GM19351 (cell line): ENCODE measurements around the gene POPDC2.
A peak's percentile ranks its signal among the peaks of the same experiment; 100 is the strongest.
"Not testable (repeated sequence)": the region's sequence is repeated elsewhere in the genome, so short reads cannot be mapped to it uniquely, and the experiment has no call there.

Experiments
- ATAC-seq: cut with Tn5 transposase; IDR thresholded peaks from one replicate; pipeline ENCODE4 v1.9.1; 2021; ENCODE audit warnings: mild to moderate bottlenecking, moderate library complexity; ENCODE audit not compliant: unreplicated experiment

Gene POPDC2

DNA sequence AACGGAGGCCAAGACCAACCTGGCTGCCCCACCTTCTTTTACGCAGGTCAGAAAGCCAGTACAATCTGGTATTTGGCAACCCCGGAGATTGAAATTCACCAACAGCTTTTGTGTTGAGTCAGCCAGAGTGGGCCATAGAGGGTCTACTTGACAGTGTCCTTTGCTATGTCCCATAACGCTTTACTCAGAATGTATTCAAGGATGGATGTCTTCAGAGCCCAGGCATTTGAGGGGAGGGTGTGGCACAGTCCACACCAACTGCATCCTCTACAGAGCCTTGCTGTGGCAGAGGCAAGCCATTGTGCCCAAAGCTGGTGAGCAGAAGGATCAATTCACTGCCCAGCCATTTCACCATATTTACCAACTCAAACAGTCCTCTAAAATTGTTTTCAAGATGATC lies 44.3 kb downstream of the POPDC2 start:
- no peak for ATAC-seq

- no peak for ATAC-seq
These were observed 46.5 kb downstream of the POPDC2 start for GRCh38 chr3:119613872-119614271.

GRCh38 chr3:119613201-119613600 lies 47.2 kb downstream of the POPDC2 start:
- ATAC-seq: peak; percentile 73

GRCh38 chr3:119611664-119612063 lies 48.7 kb downstream of the POPDC2 start:
- no peak for ATAC-seq

GRCh38 chr3:119609301-119609700 lies 51.1 kb downstream of the POPDC2 start:
- no peak for ATAC-seq

DNA sequence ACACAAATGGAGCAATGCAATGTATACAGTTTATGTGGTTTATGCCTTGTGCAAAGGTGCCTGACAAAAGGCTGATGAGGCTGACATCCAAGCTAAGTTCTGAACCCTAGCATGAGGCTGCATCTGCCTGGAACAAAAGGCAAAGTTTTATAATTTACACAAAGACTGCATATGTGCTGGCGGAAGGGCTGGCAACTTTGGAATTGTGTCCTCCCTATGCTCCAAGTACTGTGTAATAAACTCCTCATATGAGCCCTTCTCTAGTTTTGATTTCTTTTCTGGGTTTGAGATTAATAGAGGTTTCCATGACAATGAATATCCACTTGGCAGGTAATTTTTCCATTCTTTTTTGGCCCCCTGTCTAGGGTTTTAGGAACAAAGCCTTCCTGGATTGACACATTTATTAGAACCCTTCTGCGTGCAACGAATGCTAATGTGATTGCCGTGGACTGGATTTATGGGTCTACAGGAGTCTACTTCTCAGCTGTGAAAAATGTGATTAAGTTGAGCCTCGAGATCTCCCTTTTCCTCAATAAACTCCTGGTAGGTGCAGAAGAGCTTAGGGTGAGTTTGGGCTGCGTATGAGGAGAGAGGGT lies 51.9 kb downstream of the POPDC2 start:
- no peak for ATAC-seq

DNA sequence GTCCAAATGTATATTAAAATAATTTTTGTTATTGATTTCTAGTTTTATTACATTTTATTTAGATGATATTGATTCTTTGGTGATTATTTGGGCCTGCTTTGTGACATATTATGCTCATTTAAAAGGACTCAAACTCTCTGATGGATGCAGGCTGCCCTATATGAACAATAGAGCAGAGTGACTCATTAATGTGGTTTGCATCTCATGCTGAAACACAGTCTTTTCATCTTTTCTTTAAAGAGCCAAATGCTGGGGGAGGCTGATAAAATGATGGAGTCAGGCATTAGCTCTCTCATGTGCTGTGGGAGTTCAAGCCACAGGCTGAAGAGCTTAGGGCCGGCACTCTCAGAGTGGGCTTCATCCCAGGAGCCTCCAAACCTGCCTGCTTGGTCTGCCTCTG lies 55.5 kb downstream of the POPDC2 start:
- no peak for ATAC-seq

DNA sequence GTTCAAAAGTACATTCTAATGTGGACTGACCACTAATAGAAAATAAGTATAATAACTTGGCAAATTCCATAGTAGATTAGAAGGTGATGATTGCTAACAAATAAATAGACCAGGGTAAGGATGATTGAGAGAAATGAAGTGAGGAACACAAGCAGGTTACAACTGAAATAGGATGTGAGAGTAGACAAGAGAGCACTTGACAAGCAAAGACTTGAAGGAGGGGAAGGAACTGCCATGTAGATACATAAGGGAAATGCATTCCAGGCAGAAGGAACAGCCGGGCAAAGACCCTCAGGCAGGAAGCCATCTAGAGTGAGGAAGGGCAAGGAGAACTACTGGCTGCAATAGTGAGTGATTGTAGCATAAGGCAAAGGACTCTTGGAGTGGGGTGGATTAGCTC lies 57.7 kb downstream of the POPDC2 start:
- no peak for ATAC-seq

DNA sequence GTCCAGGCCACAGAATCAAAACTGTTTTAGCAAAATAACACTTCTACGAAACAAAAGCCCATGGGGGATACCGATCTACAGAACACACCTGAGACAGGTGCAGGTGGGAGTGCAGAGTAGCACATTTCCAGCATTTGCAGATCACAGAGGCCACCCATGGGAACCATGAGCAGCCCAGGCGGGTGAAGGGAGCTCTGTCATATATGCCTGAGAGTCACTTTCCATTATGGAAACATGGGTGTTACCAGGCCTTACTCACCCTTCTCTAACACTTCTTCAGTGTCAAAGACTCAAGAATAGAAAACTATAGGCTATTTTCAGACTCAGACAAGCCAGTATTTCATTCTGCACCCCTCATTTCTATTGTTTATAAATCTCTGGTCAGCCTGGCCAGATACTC lies 59.2 kb downstream of the POPDC2 start:
- ATAC-seq: peak; percentile 17

DNA sequence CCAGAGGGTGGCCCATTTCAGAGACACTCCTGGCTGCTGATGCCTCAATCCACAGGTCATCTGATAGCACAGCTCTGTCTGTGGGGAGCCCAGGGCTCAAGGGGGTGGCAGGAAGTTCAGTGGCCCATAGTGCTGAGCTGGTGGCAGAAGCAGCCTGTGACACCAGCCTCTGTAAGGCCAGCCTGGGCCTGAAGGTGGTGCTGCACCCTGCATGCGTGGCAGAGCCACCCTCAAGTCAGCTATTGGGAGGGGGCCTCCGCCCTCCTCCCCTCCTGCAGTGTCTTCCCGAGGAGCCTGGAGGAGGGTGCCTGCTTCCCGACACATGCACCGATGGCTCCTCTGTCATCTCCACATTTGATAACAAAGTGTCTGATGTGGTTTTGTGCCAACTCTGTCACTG lies 59.7 kb downstream of the POPDC2 start:
- peak; percentile 76 for ATAC-seq

- ATAC-seq: no peak
These were observed 60.7 kb downstream of the POPDC2 start for GRCh38 chr3:119599558-119600174.

- peak; percentile 39 for ATAC-seq
These were observed 61.8 kb downstream of the POPDC2 start for GRCh38 chr3:119598410-119599098.

GRCh38 chr3:119597548-119598288 lies 62.7 kb downstream of the POPDC2 start, which contains the start of gene PLA1A:
Gene PLA1A, plus strand, starts transcription at chr3:119597885. Its CDS starts 29 bp downstream, at chr3:119597914.
- no peak for ATAC-seq

DNA sequence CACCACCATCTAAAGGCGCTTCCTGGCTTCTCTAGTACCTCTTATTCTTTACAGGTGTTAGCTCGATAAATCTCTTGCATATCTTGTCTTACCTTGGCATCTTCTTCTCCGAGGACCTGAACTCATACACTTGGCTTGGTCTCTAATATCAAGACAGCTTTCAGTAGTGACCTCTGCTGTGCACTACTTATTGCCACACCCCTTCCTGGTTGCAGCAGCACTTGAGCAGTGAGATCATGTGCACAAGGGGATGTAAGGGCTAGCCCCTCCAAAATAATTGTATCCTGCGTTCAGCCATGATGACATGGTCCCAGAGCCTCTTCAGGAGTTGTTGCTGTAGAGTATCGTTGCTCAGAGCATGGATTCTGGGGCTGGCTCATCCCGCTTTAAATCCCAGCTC lies 64.0 kb downstream of the POPDC2 start:
- no peak for ATAC-seq

GRCh38 chr3:119595639-119596334 lies 64.6 kb downstream of the POPDC2 start:
- no peak for ATAC-seq

GRCh38 chr3:119594929-119595328 lies 65.5 kb downstream of the POPDC2 start:
- ATAC-seq: not testable (repeated sequence)

GRCh38 chr3:119594066-119594465 lies 66.3 kb downstream of the POPDC2 start:
- no peak for ATAC-seq

DNA sequence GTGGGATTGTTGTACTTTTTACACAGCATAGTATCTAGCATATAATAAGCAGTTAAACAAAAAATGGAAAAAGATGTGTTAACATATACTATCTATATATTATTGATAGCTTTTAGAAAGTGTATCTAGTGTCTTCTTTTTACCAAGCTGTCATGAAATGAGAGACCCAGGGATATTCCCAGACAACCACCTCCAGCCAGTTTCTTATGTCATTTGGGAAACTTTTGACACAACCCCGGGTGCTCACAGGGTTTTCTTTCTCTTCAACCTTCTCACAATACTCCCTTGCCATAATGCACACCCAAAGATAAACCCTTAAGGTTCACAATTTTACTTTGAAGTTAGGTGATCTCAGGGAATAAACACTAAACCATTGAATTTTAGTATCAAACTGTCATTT lies 67.5 kb downstream of the POPDC2 start:
- no peak for ATAC-seq
